Sigmoid colon (tissue), 4 donors: ENCODE measurements around the gene TFF1.

Experiments used
- CTCF ChIP-seq, 4 experiments: fragments of 450-650 bp in 3 of 4; fragments of 200-600 bp in 1 of 4; IDR thresholded peaks; one replicate each; pipeline ENCODE4 v1.5.1; 2016 to 2019; ENCODE audit warnings: antibody characterized with exemption in 4 of 4, mild to moderate bottlenecking in 3 of 4, moderate library complexity in 2 of 4
- POLR2AphosphoS5 ChIP-seq, 4 donors: sonication (generic); formaldehyde crosslinking; IDR thresholded peaks; one replicate each; pipeline ENCODE4 v1.6.1; 2017; ENCODE audit warnings: antibody characterized with exemption in 4 of 4

- TF ChIP-seq CTCF (IDR thresholded peaks at IDR 0.05) (no peak), POLR2AphosphoS5 (IDR thresholded peaks at IDR 0.05) (no peak)
Measured at GRCh38 chr21:42391297-42391696, 25.0 kb upstream of the TFF1 start.
